PC-9 (cell line): ENCODE measurements around the gene XKR7. TPM values are rescaled to one million over a fixed set of nuclear protein-coding genes. Genes with fewer than 3 reads are reported as not detected.

Experiments used
- BruUV-seq: library from RNA; stranded (reverse); fragments of 400-500 nt; replicated peaks from 2 replicates; lab custom pipeline; 2021; lab: Mats Ljungman, UMichigan
- CTCF ChIA-PET: fragments of 300-600 bp; sonication (Branson Sonifier 250); formaldehyde crosslinking; loops from one replicate; lab custom pipeline; 2022; ENCODE audit warnings: antibody characterized with exemption; lab: Charles Lee
- POLR2A ChIA-PET: fragments of 300-600 bp; sonication (Branson Sonifier 250); formaldehyde crosslinking; loops from one replicate; lab custom pipeline; 2022; ENCODE audit warnings: antibody characterized with exemption; ENCODE audit not compliant: unreplicated experiment; lab: Charles Lee
- DNase-seq, 2 experiments: peaks; one replicate each; pipeline versions ENCODE4 v3.0.0 to v3.0.0-alpha.2; 2015 to 2022; ENCODE audit warnings: mixed read lengths in 1 of 2
- H2AFZ ChIP-seq: fragments of 200-600 bp; sonication (generic); 2 replicates; pipeline ENCODE4 v1.8.1; 2017; ENCODE audit warnings: antibody characterized with exemption
- H3F3A ChIP-seq: fragments of 200-600 bp; sonication (generic); 2 replicates; pipeline ENCODE4 v1.8.1; 2017; ENCODE audit warnings: antibody characterized with exemption, mild to moderate bottlenecking, low read depth; ENCODE audit not compliant: insufficient read depth
- H3K27ac ChIP-seq: fragments of 200-600 bp; sonication (generic); 2 replicates; pipeline ENCODE4 v1.6.1; 2016; ENCODE audit warnings: mixed run types
- H3K27me3 ChIP-seq: fragments of 200-600 bp; sonication (generic); 2 replicates; pipeline ENCODE4 v1.6.1; 2016; ENCODE audit warnings: low read depth, mixed run types; ENCODE audit not compliant: insufficient read depth
- H3K36me3 ChIP-seq: fragments of 200-600 bp; sonication (generic); 2 replicates; pipeline ENCODE4 v1.6.1; 2016; ENCODE audit warnings: low read depth, mixed run types
- H3K4me1 ChIP-seq: fragments of 200-600 bp; sonication (generic); replicated peaks from 2 replicates; pipeline ENCODE4 v1.6.1; 2016; ENCODE audit warnings: mixed run types; ENCODE audit not compliant: insufficient read depth
- H3K4me2 ChIP-seq: fragments of 200-600 bp; sonication (generic); 2 replicates; pipeline ENCODE4 v1.6.1; 2017; ENCODE audit warnings: mixed run types
- H3K4me3 ChIP-seq: fragments of 200-600 bp; sonication (generic); 2 replicates; pipeline ENCODE4 v1.6.1; 2016; ENCODE audit warnings: mixed run types
- H3K79me2 ChIP-seq: fragments of 200-600 bp; sonication (generic); 2 replicates; pipeline ENCODE4 v1.6.1; 2017; ENCODE audit warnings: low read depth, mixed run types
- H3K9me2 ChIP-seq: fragments of 200-600 bp; sonication (generic); 2 replicates; pipeline ENCODE4 v1.8.1; 2017; ENCODE audit warnings: mild to moderate bottlenecking; ENCODE audit not compliant: insufficient read depth
- H3K9me3 ChIP-seq: fragments of 200-600 bp; sonication (generic); 2 replicates; pipeline ENCODE4 v1.8.1; 2016; ENCODE audit warnings: low read depth; ENCODE audit not compliant: insufficient read depth
- H4K20me1 ChIP-seq: fragments of 200-600 bp; sonication (generic); 2 replicates; pipeline ENCODE4 v1.8.1; 2017; ENCODE audit not compliant: insufficient read depth
- EZH2 ChIP-seq: fragments of 200-600 bp; sonication (generic); IDR thresholded peaks from 2 replicates; pipeline ENCODE4 v1.8.0; 2017; ENCODE audit warnings: antibody characterized with exemption, low read depth
- intact Hi-C: fragments of 100-400 bp; cut with micrococcal nuclease; formaldehyde crosslinking; loops from one replicate; pipeline ENCODE4 v1.10.0; 2022; ENCODE audit not compliant: unreplicated experiment
- total RNA-seq: library from RNA; stranded (reverse); gene quantifications from 2 replicates; pipeline ENCODE4 v1.2.3, GENCODE V29; 2021
- TF ChIP-seq, protein P1 (sequence below): fragments of 200-600 bp; sonication (generic); conservative IDR thresholded peaks from 2 replicates; pipeline ENCODE4 v1.6.1; 2017; ENCODE audit warnings: mixed run types, antibody characterized with exemption, mild to moderate bottlenecking, moderate library complexity

Gene XKR7
- total RNA-seq, 1 experiment from 2014 or later: not detected

DNA sequence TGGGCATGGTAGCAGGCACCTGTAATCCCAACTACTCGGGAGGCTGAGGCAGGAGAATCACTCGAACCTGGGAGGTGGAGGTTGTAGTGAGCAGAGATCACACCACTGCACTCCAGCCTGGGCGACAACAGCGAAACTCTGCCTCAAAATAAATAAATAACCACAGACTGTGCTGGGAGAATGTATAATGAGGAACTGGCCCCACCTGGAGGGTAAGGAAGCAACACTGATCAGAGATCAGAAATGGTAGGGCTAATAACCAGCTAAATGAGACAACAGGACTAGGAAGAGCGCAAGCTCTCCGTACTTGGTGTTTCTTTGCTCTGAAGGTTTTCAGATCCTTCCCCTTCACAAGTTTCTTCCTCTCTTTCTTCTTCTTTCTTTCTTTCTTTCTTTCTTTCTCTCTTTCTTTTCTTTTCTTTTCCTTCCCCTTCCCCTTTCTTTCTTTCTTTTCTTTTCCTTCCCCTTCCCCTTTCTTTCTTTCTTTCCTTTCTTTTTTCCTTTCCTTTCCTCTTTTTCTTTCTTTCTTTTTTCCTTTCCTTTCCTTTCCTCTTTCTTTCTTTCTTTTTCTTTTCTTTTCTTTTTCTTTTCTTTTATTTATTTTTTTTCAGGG, 56.8 kb downstream of the XKR7 start:
- Histone ChIP-seq H3K27me3 (peaks cover 67% of the 10 kb centered on the region), H3K9me2 (no peaks in the 10 kb centered on the region), H2AFZ (no peak overlapping the region), H3K4me3 (no peak overlapping the region), H3K4me1 (no peaks in the 10 kb centered on the region), H4K20me1 (no peaks in the 10 kb centered on the region), H3K4me2 (no peak overlapping the region), H3K27ac (no peak overlapping the region), H3K36me3 (no peaks in the 10 kb centered on the region), H3K9me3 (no peaks in the 10 kb centered on the region), H3K79me2 (no peaks in the 10 kb centered on the region), H3F3A (no peaks in the 10 kb centered on the region)
- CTCF ChIA-PET: no interaction called here
- no peak for TF ChIP-seq EZH2
- TF ChIP-seq, protein P1, sequence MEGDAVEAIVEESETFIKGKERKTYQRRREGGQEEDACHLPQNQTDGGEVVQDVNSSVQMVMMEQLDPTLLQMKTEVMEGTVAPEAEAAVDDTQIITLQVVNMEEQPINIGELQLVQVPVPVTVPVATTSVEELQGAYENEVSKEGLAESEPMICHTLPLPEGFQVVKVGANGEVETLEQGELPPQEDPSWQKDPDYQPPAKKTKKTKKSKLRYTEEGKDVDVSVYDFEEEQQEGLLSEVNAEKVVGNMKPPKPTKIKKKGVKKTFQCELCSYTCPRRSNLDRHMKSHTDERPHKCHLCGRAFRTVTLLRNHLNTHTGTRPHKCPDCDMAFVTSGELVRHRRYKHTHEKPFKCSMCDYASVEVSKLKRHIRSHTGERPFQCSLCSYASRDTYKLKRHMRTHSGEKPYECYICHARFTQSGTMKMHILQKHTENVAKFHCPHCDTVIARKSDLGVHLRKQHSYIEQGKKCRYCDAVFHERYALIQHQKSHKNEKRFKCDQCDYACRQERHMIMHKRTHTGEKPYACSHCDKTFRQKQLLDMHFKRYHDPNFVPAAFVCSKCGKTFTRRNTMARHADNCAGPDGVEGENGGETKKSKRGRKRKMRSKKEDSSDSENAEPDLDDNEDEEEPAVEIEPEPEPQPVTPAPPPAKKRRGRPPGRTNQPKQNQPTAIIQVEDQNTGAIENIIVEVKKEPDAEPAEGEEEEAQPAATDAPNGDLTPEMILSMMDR: no peak
- BruUV-seq: no TSS peak
- POLR2A ChIA-PET: no interaction called here
- intact Hi-C loops: no loop called here
- no peak for DNase-seq

DNA sequence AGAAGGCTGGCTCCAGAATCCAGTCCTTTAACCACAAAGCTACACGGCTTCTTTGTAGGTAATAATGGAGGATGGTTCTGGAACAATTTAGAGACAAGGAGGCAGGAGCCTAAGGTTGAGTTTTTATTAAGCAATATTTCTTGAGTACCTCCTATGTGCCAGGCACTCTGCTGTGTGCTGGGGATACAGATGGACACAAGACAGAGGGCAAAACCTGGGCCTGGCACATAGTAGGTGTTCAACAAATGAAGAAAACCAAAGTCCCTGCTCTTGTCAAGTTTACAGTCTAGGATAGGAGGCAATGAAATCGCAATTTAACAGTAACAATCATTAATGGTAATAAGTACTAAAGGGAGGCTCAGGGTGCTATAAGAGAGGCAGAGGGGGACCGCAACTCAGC, 59.7 kb downstream of the XKR7 start:
- no peaks in the 10 kb centered on the region for H3K36me3 ChIP-seq
- no peaks in the 10 kb centered on the region for H4K20me1 ChIP-seq
- H3K9me3 ChIP-seq: no peaks in the 10 kb centered on the region
- no peak overlapping the region for H2AFZ ChIP-seq
- no peaks in the 10 kb centered on the region for H3K4me1 ChIP-seq
- TF ChIP-seq EZH2: no peak
- TF ChIP-seq, protein P1: no peak
- no peak overlapping the region for H3K4me3 ChIP-seq
- H3K79me2 ChIP-seq: no peaks in the 10 kb centered on the region
- peaks cover 48% of the 10 kb centered on the region for H3K27me3 ChIP-seq
- no peaks in the 10 kb centered on the region for H3K9me2 ChIP-seq
- no peak for DNase-seq
- H3K27ac ChIP-seq: no peak overlapping the region
- no peaks in the 10 kb centered on the region for H3F3A ChIP-seq
- BruUV-seq: no TSS peak
- intact Hi-C loops: no loop called here
- CTCF ChIA-PET: no interaction called here
- POLR2A ChIA-PET: no interaction called here
- H3K4me2 ChIP-seq: no peak overlapping the region

DNA sequence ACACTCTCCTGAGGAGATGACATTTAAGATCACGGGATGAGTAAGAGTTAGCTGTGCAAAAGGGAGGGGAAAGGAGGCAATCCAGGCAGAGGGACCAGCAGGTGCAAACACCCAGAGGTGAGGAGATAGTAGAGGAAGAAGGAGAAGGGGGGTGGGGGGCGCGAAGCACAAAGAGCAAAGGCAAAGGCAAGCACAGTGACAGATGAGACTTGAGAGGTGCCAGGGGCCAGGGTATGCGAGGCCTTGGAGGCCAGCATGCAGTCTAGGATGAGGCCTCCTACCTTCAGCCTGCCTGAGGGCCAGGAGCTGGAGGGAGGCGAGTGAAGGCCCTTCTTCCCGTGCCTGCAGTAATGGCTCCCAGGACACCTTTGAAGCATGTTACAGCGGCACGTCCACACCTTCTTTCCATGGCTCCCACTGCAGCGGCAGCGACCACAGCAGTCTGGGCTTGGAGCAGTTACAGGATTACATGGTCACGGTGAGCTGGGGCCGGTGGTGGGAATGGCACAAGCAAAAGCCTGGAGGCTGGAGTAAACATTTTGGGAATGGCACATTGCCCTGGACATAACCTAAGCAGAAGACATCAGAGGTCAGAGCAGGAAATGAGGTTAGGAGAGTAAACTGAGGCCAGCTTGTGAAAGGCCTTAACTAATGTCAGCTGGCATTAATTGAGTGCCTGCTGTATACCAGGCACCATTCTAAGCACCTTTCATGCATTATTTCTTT, 60.9 kb downstream of the XKR7 start:
- ChIA-PET CTCF (no interaction called here), POLR2A (no interaction called here)
- peaks cover 48% of the 10 kb centered on the region for H3K27me3 ChIP-seq
- no peak overlapping the region for H3K4me3 ChIP-seq
- H3K4me2 ChIP-seq: no peak overlapping the region
- H3K27ac ChIP-seq: no peak overlapping the region
- no peaks in the 10 kb centered on the region for H3K4me1 ChIP-seq
- DNase-seq: no peak
- H3K9me3 ChIP-seq: no peaks in the 10 kb centered on the region
- no TSS peak for BruUV-seq
- H2AFZ ChIP-seq: no peak overlapping the region
- intact Hi-C loops: no loop called here
- no peaks in the 10 kb centered on the region for H3K9me2 ChIP-seq
- H3F3A ChIP-seq: no peaks in the 10 kb centered on the region
- TF ChIP-seq, protein P1: no peak
- no peak for TF ChIP-seq EZH2
- no peaks in the 10 kb centered on the region for H3K79me2 ChIP-seq
- no peaks in the 10 kb centered on the region for H4K20me1 ChIP-seq
- H3K36me3 ChIP-seq: no peaks in the 10 kb centered on the region
